GM18526 (cell line): Measurements from ENCODE around the gene ZBTB21.

Experiments
- POLR2A ChIP-seq: IDR thresholded peaks from 3 replicates; pipeline ENCODE4 v1.6.1; 2011; ENCODE audit not compliant: insufficient read length; ENCODE audit errors: extremely low read depth

The ZBTB21 gene

GRCh38 chr21:41945982-41946381, 64.2 kb downstream of the ZBTB21 start:
- no peak for TF ChIP-seq POLR2A

GRCh38 chr21:41943851-41944250, 66.3 kb downstream of the ZBTB21 start:
- TF ChIP-seq POLR2A, result no peak

- TF ChIP-seq POLR2A, result no peak
Measured at GRCh38 chr21:41942457-41942856, 67.7 kb downstream of the ZBTB21 start.

GRCh38 chr21:41941941-41942340, 68.2 kb downstream of the ZBTB21 start:
- no peak for TF ChIP-seq POLR2A

GRCh38 chr21:41940431-41940830, 69.7 kb downstream of the ZBTB21 start:
- no peak for TF ChIP-seq POLR2A

GRCh38 chr21:41939391-41939790, 70.8 kb downstream of the ZBTB21 start:
- TF ChIP-seq POLR2A, result no peak
